Measurements from ENCODE around the gene TRAF1.

DNA sequence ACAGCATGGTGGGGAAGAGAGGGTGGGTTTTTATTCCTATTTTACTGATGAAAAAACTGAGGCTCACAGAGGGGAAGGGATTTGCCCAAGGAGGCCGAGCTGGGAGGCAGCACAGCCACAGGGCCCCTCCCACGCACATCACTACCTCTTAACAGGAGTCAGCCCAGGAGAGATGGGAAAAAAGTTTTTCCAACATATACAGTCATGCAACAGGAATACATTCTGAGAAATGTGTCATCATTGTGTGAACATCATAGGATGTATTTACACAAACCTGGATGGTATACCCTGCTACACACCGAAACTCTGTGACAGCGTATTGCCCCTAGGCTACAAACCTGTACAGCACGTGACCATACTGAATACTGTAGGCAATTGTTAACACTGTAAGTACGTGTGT, 11.6 kb downstream of the TRAF1 start:
- TF ChIP-seq GATA2 (IDR thresholded peaks at IDR 0.05; ENCODE audit: low read depth, low read length) (no peak), GATA3 (IDR thresholded peaks at IDR 0.05; ENCODE audit: low read depth, low read length) (no peak)
